Stimulated activated CD8-positive, alpha-beta memory T cell treated with anti-CD3 and anti-CD28 coated beads, Interleukin-15, amount 100 ng/mL, for 4 hours (primary cell): ENCODE data around the gene ORC5.
"Not testable (repeated sequence)": the region's sequence is repeated elsewhere in the genome, so short reads cannot be mapped to it uniquely, and the experiment has no call there.

ENCODE experiments used
- DNase-seq, 2 donors: peaks; one replicate each; pipeline ENCODE4 v3.0.0-alpha.2; 2020; ENCODE audit warnings: low read depth in 2 of 2

ORC5 gene

DNA sequence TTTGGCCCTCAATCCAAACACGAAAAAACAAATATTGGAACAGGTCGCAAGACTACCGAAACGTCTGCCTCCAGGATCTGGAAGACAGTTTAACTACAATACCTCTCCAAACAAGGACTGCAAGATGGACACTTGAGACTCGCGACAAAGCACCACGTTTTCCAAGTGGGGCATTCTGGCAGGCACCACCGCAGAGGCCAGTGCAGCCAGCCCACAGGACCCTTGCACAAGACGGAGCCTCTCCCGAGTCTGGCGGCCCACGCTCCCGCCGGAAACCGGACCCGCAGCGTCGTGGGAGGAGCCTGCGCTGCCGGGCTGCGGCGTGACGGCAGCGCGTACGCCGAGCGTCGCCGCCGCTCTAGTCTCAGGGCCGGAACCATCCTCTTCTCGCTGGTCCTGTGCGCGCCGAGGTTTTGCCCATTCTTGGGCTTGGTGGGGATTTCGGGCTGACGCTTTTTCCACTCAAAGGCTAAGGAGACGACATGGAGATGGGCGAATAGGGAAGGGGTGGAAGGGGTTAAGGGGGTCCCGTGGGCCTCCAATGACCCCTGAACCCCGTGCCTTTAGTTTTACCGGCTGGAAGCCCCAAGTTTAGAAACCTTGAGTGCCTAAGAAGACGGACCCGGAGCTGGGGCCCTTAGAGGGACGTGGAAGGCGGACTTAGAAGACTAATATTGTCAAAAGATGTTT, at the start of gene ORC5:
Gene ORC5, minus strand, starts transcription at position 283 of the 690 bp plus-strand sequence. Its CDS starts 109 bp downstream, at position 174.
- peak; percentile 45 to 58 for DNase-seq

DNA sequence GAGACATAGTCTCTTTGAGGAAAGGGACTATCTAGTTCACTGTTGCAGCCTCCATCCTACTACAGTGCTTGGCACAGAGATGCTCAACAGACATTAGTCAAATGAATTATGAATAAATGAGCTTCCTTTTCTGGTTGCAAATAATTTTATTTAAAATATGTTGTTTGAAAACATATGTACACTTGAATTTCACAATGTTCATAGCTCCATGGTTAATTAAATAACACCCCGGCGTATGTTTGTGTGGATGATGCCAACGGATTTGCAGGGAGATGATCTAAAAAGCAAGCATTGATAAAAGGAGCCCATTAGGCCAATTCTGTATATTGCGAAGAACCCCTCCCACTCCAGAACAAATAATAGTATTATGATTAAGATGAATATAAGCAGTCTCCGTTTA, 47.8 kb upstream of the ORC5 start:
- no peak for DNase-seq

- no peak for DNase-seq
Measured at GRCh38 chr7:104255194-104255593, 47.4 kb upstream of the ORC5 start.

- no peak for DNase-seq
Measured at GRCh38 chr7:104254696-104255095, 46.9 kb upstream of the ORC5 start.

GRCh38 chr7:104252409-104253134, 44.8 kb upstream of the ORC5 start:
- no peak for DNase-seq

DNA sequence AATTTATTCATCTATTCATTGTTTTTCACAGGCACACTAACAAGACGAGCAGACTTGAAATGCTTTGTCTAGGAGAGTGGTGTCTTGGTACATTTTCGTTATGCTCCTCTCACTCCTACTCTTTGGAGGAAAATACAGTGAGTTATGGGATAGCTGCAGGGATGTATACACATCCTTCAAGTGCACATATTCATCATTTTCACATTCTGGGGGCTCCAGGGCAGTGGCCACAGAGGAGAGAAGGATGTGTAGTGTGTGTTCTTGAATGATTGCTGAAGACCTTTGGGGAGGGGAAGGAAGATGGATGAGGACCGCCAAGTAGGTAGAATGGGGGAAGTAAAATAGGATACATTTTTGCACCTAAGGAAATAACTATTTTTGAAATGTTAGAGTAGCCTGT, 34.8 kb upstream of the ORC5 start:
- no peak for DNase-seq

DNA sequence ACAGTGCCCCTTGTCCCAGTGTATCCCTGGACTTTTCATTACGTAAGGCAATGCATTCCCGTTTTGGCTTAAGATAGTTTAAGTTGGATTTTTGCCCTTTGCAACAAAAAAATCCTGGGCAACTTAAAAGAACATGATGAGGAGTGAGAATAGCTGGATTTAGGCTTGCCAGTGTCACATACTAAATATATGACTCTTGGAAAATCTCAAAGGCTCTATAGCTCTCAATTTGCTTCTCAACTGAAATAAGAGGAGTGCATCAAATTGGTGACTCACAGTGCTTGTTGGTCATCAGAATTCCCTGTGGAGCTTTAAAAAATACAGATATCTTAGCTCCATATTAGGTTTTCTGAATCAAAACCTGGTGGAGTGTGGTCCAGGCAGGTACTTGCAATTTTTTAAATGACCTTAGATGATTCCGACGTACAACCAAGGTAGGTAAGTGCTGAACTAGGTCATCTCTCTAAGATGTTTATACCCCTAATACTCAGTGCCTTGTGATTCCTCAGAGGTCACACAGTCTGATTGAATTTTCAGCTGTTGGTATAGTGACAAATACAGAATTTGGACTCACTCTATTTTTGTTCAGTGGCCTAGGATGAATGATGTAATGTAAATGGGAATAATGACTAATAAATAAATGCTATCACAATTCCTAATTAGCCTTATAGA, 33.9 kb upstream of the ORC5 start:
- DNase-seq, result no peak

DNA sequence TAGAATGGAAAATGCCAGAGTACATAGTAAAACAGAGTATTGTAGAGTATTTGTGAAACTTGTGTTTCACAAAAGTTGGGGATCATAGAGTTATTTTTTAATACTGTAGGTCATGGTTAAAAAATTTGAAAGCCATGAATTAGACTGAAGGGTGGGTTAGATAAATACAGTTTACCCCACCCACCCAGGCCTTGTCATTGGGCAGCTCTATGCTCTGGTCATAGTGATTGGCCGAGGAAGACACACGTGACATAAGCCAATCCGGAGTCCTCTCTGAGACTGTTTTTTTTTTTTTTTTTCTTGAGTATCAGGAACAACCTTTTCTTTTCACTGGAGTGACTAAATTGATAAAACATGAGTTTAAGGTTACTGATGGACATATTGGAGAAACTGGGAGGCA, 33.3 kb upstream of the ORC5 start:
- DNase-seq, result no peak

GRCh38 chr7:104240401-104240800, 32.6 kb upstream of the ORC5 start:
- no peak for DNase-seq

DNA sequence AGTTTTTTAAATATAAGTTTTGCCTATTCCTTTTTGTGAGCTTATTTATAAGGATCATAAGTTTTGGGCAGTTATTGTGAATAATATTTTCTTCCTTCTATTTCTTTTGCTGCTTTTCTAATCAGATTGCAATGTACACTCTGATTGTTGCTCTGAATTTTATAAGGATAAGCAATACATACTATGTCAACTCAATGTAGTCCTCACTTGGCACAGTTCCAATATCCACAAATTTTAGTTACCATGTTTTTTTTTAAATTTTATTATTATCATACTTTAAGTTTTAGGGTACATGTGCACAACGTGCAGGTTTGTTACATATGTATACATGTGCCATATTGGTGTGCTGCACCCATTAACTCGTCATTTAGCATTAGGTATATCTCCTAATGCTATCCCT, 27.2 kb upstream of the ORC5 start:
- DNase-seq, result not testable (repeated sequence)

DNA sequence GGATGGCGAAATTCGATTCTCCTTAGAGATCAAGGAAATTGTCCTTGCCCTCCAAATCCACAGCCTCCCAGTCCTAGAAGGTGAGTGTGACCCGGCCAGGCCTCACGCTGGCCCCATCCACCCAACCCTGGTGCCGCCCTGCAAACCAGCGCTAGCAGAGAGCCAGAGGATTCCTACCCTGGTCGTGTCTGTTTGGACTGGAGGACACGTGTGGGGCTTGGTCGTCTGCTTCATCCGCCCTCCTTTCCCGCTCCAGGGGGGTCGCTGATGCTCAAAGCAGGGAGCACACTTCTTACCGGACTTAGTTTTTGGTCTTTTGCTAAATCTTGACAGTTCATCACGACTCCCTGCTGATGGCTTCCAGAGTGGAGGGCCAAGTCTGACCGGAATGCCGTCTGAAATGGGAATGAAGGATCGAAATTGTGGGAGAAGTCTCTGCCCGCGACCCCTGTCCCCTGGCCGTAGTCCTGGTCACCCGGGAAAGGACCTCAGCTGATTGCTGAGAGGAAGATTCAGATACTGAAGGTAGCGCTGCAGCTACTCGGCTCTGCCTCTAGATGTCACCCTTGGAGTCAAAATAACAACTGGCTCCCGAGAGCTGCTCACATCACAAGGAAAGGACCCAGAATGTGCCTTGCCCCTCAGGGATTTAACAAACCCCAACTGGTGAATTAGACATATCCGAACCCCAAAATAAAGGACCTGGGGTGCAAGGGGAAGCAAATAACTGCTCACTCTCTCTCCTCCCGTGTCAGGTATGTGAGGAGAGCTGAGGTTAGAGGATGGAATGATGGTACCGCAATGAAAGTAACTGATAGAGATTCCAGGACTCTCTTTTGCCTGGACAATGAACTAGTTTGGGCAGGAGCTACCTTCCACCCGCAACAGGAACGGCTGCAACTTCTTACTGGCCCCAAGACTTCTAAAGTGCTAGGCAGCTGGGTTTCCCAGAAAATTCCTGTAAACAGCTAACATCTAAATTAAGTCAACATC, 23.5 kb upstream of the ORC5 start:
- no peak for DNase-seq

DNA sequence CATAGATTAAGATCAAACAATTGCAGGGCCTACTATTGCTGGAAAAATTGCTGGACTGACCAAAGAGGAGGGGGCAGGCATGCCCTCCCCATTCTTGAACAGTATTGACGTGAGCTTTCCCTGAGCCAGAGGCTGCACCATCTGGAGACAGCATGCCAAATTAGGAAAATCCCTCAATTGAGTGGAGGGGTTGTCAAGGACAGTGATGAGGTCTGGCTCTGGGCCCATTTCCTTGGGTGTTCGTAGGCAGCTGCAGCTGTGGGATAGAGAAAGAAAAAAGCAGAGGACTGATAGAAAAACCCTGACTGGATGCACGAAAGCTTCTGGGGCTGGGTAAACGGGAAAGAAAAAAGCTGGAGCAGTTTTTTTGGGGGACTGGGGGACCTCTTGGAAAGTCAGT, 22.8 kb upstream of the ORC5 start:
- no peak for DNase-seq

DNA sequence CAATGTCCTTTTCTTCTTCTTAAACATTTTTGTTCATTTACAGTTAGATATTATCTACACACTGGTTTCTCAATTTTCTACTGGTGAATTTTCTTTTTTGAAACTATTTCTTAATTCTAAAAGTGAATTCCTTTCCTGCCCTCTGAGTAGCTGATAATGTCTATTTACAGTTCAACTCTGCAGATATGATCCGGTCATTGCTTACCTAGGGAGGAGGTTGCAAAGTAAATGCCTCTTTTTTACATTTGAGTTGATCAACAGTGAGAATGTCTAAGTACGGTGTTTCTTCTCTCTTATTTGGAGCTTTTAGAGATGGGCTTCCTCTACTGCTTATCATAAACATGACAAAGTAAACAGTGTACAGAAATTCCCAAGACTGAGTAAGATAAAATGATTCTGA, 20.6 kb upstream of the ORC5 start:
- DNase-seq, result no peak

- DNase-seq, result no peak
Measured at GRCh38 chr7:104225451-104225850, 17.6 kb upstream of the ORC5 start.

DNA sequence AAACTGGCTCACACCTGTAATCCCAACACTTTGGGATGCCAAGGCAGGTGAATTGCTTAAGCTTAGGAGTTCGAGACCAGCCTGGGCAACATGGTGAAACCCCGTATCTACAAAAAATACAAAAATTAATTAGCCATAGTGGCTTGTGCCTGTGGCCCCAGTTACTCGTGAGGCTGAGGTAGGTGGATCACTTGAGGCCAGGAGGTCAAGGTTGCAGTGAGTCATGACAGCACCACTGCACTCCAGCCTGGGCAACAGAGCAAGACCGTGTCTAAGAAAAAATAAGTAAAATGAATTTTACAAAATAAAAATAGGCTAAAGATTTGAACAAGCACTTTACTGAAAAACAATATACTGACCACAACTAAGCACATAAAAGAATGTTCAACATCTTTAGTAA, 9.8 kb upstream of the ORC5 start:
- DNase-seq, result no peak

DNA sequence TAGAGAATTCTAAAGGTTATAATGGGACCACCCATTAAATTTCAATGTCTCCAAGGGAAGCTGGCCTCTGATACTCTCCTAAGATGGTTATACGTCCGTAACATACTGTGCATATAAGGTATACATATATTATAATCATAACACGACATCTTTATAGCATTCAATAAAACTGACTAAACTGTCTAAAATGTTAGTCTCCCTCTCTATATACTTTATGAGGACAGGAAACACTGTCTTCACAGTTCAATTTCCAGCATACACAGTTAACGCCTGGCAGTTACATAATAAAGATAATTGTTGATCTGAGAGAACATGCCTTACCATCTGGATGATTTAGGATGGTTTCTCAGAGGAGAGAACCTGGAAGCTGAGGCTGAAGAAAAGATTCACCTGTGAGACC, 1.2 kb upstream of the ORC5 start:
- no peak for DNase-seq

GRCh38 chr7:104208421-104208780, 588 bp upstream of the ORC5 start:
- no peak for DNase-seq

GRCh38 chr7:104207348-104207730, 474 bp downstream of the ORC5 start:
- no peak for DNase-seq

- no peak for DNase-seq
Measured at GRCh38 chr7:104206841-104207240, 972 bp downstream of the ORC5 start.

DNA sequence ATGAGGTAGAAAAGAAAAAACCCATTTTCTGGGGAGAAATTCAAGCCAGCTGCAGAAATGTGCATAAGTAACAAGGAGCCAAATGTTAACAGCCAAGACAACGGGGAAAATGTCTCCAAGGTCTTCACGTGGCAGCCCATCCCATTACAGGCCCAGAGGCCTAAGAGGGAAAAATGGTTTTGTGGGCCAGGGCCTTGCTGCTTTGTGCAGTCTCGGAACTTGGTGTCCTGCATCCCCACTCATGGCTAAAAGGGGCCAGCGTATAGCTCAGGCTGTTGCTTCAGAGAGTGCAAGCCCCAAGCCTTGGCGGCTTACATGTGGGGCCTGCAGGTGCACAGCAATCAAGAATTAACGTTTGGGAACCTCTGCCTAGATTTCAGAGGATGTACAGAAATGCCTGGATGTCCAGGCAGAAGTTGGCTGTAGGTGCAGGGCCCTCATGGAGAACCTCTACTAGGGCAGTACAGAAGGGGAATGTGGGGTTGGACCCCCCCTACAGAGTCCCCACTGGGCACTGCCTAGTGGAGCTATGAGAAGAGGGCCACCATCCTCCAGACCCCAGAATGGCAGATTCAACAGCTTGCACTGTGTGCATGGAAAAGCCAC, 9.0 kb downstream of the ORC5 start:
- DNase-seq, result no peak

DNA sequence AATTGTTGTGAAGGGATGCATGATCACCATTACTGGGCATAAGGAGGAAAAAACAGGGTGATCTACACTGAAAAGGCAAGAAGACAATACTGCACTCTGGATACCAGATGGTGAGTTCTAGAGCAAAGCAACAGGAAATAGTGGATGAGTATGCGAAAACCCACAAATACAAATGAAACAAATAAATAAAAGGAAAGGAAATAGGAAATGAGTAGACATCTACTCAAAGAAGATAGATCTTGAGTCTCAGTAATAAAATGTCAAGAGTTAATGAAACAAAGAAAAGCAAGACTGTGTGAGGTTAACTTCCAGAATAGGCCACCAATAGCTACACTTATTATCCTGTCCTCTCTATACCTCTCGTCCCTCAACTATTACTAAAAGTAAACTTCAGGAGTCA, 11.7 kb downstream of the ORC5 start:
- DNase-seq, result no peak
